Measurements from ENCODE around the gene NOTCH4. TPM values are rescaled to one million over a fixed set of nuclear protein-coding genes. Genes with fewer than 3 reads are reported as not detected.
A peak's percentile ranks its signal among the peaks of the same experiment; 100 is the strongest.

NOTCH4 gene
- total and polyA plus RNA-seq, 2 of the 4 experiments (the other 2 are of a cell fraction), result 0.96 to 1.3 TPM

DNA sequence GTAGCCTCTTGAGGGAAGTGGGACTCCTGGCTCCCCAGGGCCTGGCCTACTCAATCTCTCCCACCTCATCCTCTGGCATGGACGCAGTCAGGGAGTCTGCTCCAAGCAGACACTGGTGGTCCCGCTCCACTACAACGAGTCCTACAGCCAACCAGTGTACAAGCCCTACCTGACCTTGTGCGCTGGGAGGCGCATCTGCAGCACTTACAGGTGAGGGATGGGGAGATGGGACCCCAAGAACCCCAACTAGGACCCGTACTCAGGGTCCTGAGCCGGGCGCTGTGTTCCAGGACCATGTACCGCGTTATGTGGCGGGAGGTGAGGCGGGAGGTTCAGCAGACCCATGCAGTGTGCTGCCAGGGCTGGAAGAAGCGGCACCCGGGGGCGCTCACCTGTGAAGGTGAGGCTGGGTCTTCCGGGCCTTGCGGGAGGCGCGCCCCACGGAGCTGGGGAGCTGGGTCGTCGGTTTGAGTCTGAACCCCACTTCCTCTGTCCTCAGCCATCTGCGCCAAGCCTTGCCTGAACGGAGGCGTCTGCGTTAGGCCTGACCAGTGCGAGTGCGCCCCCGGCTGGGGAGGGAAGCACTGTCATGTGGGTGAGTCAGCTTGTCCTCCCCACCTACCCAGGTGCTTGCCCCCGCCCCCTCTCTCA lies 57.3 kb downstream of the NOTCH4 start:
- dilution Hi-C loops (cut with HindIII; ENCODE audit: low sequenced_read_pairs, unreplicated experiment) (no loop called here), in situ Hi-C loops (cut with MboI; ENCODE audit: low sequenced_read_pairs) (no loop called here), intact Hi-C loops (cut with micrococcal nuclease) (no loop called here)
- ATAC-seq (ENCODE audit: low read depth) (no peak), DNase-seq (no peak)
- no peak overlapping the region for H2BK15ac ChIP-seq (ENCODE audit: low read depth, low read length)
- no peaks in the 10 kb centered on the region for H3K9me3 ChIP-seq (ENCODE audit: control insufficient read depth, insufficient read depth, low read length)
- H2BK120ac ChIP-seq (ENCODE audit: low read depth, low read length), result no peak overlapping the region
- no peak overlapping the region for H3K18ac ChIP-seq (ENCODE audit: low read depth, low read length)
- H3K56ac ChIP-seq (ENCODE audit: extremely low read depth, insufficient read depth, low read length), result no peak overlapping the region
- peaks cover 63% of the 10 kb centered on the region for H3K36me3 ChIP-seq (ENCODE audit: control insufficient read depth, insufficient read depth, low read length)
- H3K4me1 ChIP-seq (ENCODE audit: control insufficient read depth, insufficient read depth, low read length), result peaks cover 3% of the 10 kb centered on the region; the same call in 1 of the 2 replicates
- TF ChIP-seq MAZ (IDR thresholded peaks at IDR 0.05; ENCODE audit: borderline replicate concordance, low read depth, low read length) (no peak), RAD21 (IDR thresholded peaks at IDR 0.05; ENCODE audit: low read length) (peak; percentile 17; the same call in 1 of the 2 replicates), FOS (IDR thresholded peaks at IDR 0.05; ENCODE audit: low read depth, low read length) (no peak), RFX5 (IDR thresholded peaks at IDR 0.05; ENCODE audit: low read depth, low read length) (no peak)
- TF ChIP-seq, protein P1, sequence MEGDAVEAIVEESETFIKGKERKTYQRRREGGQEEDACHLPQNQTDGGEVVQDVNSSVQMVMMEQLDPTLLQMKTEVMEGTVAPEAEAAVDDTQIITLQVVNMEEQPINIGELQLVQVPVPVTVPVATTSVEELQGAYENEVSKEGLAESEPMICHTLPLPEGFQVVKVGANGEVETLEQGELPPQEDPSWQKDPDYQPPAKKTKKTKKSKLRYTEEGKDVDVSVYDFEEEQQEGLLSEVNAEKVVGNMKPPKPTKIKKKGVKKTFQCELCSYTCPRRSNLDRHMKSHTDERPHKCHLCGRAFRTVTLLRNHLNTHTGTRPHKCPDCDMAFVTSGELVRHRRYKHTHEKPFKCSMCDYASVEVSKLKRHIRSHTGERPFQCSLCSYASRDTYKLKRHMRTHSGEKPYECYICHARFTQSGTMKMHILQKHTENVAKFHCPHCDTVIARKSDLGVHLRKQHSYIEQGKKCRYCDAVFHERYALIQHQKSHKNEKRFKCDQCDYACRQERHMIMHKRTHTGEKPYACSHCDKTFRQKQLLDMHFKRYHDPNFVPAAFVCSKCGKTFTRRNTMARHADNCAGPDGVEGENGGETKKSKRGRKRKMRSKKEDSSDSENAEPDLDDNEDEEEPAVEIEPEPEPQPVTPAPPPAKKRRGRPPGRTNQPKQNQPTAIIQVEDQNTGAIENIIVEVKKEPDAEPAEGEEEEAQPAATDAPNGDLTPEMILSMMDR (conservative IDR thresholded peaks at IDR 0.05; ENCODE audit: low read depth, low read length), result 0 out of 2 replicates have a peak, but pooled peaks have one; percentile 7
- TF ChIP-seq, protein P2, sequence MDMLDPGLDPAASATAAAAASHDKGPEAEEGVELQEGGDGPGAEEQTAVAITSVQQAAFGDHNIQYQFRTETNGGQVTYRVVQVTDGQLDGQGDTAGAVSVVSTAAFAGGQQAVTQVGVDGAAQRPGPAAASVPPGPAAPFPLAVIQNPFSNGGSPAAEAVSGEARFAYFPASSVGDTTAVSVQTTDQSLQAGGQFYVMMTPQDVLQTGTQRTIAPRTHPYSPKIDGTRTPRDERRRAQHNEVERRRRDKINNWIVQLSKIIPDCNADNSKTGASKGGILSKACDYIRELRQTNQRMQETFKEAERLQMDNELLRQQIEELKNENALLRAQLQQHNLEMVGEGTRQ (IDR thresholded peaks at IDR 0.05; ENCODE audit: low read depth, low read length), result no peak
- TF ChIP-seq, protein P3, sequence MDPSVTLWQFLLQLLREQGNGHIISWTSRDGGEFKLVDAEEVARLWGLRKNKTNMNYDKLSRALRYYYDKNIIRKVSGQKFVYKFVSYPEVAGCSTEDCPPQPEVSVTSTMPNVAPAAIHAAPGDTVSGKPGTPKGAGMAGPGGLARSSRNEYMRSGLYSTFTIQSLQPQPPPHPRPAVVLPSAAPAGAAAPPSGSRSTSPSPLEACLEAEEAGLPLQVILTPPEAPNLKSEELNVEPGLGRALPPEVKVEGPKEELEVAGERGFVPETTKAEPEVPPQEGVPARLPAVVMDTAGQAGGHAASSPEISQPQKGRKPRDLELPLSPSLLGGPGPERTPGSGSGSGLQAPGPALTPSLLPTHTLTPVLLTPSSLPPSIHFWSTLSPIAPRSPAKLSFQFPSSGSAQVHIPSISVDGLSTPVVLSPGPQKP (IDR thresholded peaks at IDR 0.05; ENCODE audit: borderline replicate concordance, low read depth, low read length), result no peak
- H4K5ac ChIP-seq (ENCODE audit: low read depth, low read length), result no peak overlapping the region
- peak overlapping the region; percentile 61 for H2AFZ ChIP-seq (replicated peaks; ENCODE audit: low read length, poor library complexity)
- H2BK5ac ChIP-seq (ENCODE audit: low read depth, low read length, poor library complexity, severe bottlenecking), result no peak overlapping the region
- CTCF ChIA-PET, result no interaction called here
- 90% methylated on average over 10 of the region's 30 CpGs; no CpG with 5 or more reads in 1 of the 2 experiments for WGBS, 2 experiments (ENCODE audit: extremely low coverage in 2 of 2, insufficient read length in 1 of 2)
- POLR2A ChIA-PET (ENCODE audit: unreplicated experiment), result no interaction called here
- BruUV-seq (replicated peaks), result no TSS peak
- no peak overlapping the region for H2BK20ac ChIP-seq (ENCODE audit: low read depth, low read length)
- no peak overlapping the region for H3K23ac ChIP-seq (ENCODE audit: low read depth, low read length)
- no peak overlapping the region for H3K4me2 ChIP-seq (ENCODE audit: low read depth, low read length)
- H3K27ac ChIP-seq (ENCODE audit: insufficient read depth, low read length), result no peak overlapping the region
- H3K9me1 ChIP-seq (ENCODE audit: insufficient read depth, low read length), result peaks cover 9% of the 10 kb centered on the region
- H4K8ac ChIP-seq (ENCODE audit: low read depth in 2 of 2, low read length in 2 of 2), result no peak overlapping the region
- H4K91ac ChIP-seq (ENCODE audit: insufficient read depth, low read depth, low read length), result no peak overlapping the region
- no peak overlapping the region for H3K14ac ChIP-seq (replicated peaks; ENCODE audit: low read depth, low read length)
- no peak overlapping the region for H3K4me3 ChIP-seq (ENCODE audit: insufficient read depth, low read depth, low read length)
- H3K79me1 ChIP-seq (ENCODE audit: low read depth in 1 of 2, low read length in 2 of 2), result peaks cover 0 to 18% of the 10 kb centered on the region in 2 experiments; a peak in 2 of 4 replicates
- no peaks in the 10 kb centered on the region for H4K20me1 ChIP-seq (ENCODE audit: insufficient read depth, low read length)
- peak overlapping the region; percentile 72 for H2AK9ac ChIP-seq (replicated peaks; ENCODE audit: low read depth, low read length, poor library complexity)
- H3K4ac ChIP-seq (ENCODE audit: low read depth, low read length), result no peak overlapping the region
- H3K9ac ChIP-seq (ENCODE audit: low read depth, low read length), result no peak overlapping the region
- no peaks in the 10 kb centered on the region for H3K27me3 ChIP-seq (ENCODE audit: control insufficient read depth, insufficient read depth, low read length)
- no peak overlapping the region for H2AK5ac ChIP-seq (ENCODE audit: low read depth, low read length)
